Smooth muscle cell of the brain vasculature (primary cell): Measurements from ENCODE around the gene MAZ.
A peak's percentile ranks its signal among the peaks of the same experiment; 100 is the strongest.

Source experiments
- DNase-seq: peaks from one replicate; pipeline ENCODE4 v3.0.0-alpha.2; 2012; ENCODE audit warnings: low read depth, low spot score

MAZ gene

DNA sequence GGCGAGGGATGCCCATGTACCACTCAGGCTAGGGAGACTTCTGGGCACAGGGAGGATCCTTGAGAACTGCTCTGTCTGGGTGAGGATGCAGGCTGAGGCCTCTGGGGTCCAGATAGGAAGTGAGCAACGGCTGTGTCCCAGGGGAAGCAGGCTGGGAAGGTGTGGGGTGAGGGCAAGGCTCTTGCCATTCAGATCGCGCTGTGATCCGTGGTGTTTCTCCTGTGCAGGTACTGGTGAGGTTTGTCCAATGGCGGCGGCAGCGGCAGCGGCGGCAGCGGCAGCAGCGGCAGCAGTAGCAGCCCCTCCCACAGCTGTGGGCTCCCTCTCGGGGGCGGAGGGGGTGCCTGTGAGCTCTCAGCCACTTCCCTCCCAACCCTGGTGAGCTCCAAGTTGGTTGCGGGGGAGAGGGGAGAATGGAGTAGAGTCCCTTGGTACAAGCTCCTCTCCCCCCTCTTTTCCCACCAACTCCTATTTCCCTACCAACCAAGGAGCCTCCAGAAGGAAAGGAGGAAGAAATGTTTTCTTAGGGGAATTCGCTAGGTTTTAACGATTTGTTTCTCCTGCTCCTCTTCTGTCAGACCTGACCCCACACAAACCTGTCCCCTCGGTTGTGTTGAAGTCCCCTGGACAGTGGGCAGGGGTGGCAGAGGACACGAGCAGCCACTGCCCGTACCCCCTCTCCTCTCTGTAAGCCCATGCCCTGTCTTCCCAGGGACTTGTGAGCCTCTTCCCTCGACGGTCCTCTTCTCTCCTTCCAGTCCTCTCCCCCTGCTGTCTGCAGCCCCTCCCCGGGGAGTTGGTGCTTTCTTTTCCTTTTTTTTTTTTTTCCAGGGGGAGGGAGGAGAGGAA lies 3.7 kb downstream of the MAZ start:
- DNase-seq: no peak

GRCh38 chr16:29810699-29811169 lies 4.4 kb downstream of the MAZ start:
- DNase-seq: no peak

DNA sequence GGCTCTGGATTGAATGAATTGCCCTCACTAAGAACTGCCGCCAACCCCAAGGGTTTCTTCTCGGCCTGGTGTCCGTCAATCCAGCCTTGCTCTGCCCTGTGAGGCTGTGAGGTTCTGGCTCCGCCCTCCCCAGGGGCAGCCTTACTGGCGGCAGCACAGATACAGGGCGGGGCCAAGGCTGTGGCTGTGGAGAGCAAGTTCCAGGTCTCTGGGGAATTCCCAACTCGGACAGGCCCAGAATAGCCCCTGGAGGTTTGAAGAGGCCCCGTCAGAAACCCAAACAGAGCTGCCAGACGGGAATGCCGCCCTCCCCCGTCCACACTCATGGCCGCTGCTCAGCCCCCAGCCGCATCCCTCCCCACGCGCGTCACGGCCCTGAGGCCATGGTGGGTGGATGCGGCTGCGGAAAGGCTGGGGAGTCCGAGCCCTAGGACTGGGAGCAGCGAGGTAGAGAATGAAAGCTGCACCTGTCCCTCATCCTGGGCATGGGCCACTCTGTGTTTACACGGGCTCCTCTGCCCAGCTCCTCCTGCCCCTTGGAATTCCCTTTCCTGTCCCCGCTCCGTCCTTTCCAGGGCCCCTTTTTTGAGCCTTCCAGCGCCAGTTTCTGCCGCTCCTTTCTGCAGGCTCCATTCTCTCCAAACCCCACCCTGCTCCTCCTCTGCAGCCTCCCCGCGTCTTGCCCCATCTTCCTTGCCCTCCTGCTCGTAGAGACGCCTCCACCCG lies 5.0 kb downstream of the MAZ start:
- peak; percentile 93 for DNase-seq

- no peak for DNase-seq
These were observed 5.8 kb downstream of the MAZ start, which contains the start of gene PRRT2 for GRCh38 chr16:29811896-29812665. PRRT2 (plus strand) TSS chr16:29812193; CDS start chr16:29813055, 862 bp downstream.

DNA sequence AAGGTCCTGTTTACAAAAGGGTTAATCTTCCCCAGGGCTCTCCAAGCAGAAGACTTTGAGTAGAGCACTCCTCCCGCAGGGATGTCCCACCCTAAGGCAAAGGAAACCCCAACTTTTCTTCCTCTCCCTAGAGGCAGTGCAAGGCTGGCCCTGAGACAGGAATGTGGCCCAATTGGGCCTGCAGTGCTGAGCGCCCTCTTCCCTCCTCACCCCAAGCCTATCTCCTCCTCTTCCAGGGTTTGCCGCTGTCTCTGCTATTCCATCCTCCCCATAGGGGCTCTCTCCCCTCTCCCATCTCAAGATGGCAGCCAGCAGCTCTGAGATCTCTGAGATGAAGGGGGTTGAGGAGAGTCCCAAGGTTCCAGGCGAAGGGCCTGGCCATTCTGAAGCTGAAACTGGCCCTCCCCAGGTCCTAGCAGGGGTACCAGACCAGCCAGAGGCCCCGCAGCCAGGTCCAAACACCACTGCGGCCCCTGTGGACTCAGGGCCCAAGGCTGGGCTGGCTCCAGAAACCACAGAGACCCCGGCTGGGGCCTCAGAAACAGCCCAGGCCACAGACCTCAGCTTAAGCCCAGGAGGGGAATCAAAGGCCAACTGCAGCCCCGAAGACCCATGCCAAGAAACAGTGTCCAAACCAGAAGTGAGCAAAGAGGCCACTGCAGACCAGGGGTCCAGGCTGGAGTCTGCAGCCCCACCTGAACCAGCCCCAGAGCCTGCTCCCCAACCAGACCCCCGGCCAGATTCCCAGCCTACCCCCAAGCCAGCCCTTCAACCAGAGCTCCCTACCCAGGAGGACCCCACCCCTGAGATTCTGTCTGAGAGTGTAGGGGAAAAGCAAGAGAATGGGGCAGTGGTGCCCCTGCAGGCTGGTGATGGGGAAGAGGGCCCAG lies 6.7 kb downstream of the MAZ start:
- no peak for DNase-seq

- DNase-seq: no peak
These were observed 7.6 kb downstream of the MAZ start for GRCh38 chr16:29813644-29814562.

DNA sequence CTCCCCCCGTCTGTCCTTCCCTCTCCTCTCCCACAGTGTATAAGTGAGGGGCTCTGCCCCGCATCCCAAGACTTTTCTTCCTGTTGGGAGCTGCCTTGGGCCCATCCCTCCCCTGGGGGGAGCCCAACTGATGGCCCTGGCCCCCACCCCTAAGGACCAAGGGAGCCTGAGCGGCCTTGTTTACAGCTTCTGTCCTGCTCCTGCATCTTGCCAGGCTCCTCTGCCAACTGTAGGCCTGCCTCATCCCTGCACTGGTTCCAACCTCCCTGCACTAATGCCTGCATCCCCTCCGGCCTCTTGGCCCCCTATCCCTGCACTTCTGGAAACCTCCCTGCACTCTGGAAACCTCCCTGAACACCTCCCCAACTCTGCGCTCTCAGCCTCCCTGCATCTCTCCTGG lies 8.3 kb downstream of the MAZ start:
- no peak for DNase-seq

DNA sequence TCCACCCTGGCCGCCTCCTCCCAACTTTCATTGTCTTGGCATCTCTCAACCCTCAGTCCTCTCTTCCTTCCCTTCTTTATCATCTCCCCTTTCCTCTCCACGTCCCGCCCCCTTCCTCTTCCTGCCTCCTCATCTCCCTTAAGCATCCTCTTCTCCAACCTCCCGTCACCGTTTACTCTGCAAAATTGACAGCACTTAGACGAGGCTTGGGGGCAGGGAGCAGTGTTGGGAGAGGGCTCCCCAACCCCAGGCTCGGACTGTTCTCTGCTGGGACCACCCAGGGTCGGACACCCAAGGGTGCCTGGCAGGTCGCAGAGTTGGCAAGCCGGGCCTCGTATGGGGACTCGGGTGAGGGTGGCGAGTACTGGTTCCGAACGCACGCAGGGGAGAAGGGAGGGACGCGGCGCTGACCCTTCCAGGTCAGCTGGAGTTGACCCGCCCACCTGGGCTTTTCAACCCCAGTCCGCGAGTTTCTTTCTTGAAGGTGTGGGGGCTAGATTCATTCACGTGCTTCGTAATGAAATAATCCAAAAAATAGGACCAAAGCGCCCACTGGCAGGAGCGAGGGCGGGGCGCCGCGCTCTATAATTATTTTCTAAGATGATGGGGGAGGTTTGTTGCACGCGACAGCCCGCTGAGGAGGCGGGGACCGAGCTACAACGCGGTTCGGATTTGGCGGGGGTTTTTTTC lies 8.8 kb downstream of the MAZ start:
- no peak for DNase-seq

- peak; percentile 99 for DNase-seq
These were observed 9.7 kb downstream of the MAZ start, which contains the start of gene PAGR1 for GRCh38 chr16:29815793-29816693. PAGR1 (plus strand) TSS chr16:29816152; CDS start chr16:29816526, 374 bp downstream.

DNA sequence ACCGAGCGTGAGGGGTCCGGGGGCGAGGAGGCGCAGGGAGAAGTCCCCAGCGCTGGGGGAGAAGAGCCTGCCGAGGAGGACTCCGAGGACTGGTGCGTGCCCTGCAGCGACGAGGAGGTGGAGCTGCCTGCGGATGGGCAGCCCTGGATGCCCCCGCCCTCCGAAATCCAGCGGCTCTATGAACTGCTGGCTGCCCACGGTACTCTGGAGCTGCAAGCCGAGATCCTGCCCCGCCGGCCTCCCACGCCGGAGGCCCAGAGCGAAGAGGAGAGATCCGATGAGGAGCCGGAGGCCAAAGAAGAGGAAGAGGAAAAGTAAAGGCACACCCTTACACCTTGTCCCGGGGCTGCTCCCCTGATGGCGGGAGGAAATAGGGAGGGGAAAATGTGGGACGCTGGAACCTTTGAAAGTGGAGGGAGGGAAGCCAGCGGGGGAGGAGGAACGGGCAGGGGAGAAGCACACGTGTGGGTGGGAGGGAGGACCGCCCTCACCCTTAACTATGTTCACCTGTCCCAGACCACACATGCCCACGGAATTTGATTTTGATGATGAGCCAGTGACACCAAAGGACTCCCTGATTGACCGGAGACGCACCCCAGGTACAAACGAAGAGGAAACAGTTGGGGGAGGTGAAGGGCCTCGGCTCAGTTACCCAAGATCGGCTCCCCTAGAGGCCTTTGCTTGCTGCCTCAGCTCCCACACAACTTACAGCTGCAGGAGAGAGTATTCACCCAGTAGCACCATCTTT lies 10.5 kb downstream of the MAZ start:
- no peak for DNase-seq

GRCh38 chr16:29818082-29818481 lies 11.8 kb downstream of the MAZ start:
- no peak for DNase-seq

DNA sequence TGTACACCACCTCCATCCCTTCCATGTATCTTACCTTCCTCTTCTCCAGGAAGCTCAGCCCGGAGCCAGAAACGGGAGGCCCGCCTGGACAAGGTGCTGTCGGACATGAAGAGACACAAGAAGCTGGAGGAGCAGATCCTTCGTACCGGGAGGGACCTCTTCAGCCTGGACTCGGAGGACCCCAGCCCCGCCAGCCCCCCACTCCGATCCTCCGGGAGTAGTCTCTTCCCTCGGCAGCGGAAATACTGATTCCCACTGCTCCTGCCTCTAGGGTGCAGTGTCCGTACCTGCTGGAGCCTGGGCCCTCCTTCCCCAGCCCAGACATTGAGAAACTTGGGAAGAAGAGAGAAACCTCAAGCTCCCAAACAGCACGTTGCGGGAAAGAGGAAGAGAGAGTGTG lies 13.2 kb downstream of the MAZ start:
- no peak for DNase-seq

- no peak for DNase-seq
These were observed 14.0 kb downstream of the MAZ start, which contains the start of gene MVP for GRCh38 chr16:29820271-29820701. MVP (plus strand) TSS chr16:29820462; CDS start chr16:29830550, 10,088 bp downstream.

DNA sequence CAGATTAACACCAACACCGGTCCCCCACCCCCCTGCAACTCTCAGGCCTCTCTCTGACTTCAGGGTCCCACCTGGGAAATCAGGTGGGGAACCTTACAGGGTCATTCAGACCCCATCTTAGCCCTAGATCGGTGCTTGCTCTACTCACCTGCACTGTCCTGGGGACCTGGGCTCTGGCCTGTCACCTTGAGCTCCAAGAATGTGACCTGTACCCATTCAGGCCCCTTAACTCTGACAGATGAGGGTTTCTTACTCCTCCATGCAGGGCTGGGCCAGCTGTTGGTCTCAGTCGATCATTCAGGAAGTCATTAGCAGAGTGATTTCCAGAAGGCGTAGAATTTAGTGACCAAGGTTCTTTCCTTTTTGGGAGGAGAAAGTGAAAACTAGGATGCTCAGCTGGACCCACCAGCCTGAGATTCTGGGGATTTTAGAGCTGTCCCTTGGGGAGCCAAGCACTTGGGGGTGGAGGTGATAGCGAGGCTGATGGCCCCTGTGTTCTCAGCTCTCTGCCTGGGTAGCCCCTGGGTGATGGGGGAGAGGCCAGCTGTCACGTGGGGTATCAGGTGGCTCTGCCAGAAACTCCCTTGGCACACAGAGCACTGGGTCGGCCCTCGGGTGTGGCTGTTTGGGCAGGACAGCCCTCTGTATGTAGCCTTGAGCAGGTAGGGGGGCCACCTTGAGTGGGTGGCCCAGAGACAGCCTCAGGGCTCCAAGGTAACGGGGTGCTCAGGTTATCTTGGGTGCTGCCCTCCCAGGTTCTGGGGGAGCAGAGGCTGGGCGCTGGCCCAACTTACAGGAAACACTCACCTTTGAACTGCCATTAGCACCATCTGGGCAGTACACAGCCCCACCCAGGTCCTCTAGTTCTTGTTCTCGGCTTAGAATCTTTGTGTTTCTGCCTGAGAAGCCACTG lies 14.7 kb downstream of the MAZ start:
- no peak for DNase-seq

DNA sequence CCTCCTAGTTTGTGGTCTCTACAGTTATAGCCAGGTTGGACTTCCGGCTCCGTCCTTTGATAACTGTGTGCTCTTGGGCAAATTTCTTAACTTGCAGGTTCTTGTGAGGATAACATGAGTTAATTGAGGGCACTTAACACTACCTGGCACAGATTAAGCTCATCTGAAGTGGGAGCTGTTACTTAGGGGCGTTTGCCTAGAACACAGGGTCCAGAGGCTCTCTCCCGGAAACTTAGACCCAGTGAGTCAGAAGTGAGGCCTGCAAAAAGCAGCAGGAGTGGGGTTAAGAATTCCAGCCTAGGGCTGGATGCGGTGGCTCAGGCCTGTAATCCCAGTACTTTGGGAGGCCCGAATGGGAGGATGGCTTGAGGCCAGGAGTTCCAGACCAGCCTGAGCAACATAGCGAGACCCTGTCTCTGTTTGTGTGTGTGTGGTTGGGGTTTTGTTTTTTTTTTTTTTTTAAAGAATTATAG lies 15.3 kb downstream of the MAZ start:
- no peak for DNase-seq

GRCh38 chr16:29824589-29825144 lies 18.3 kb downstream of the MAZ start:
- DNase-seq: no peak
